OCI-LY1 (cell line): ENCODE results near the gene BOC.

Experiments used
- H2AFZ ChIP-seq: fragments of 200-600 bp; sonication (generic), shearing (Covaris generic); 2 replicates; pipeline ENCODE4 v1.6.0; 2014; ENCODE audit warnings: antibody characterized with exemption, mild to moderate bottlenecking, low read length
- H3F3A ChIP-seq: fragments of 200-600 bp; sonication (generic), shearing (Covaris generic); 2 replicates; pipeline ENCODE4 v1.6.0; 2014; ENCODE audit warnings: mild to moderate bottlenecking, antibody characterized with exemption, low read length, moderate library complexity; ENCODE audit not compliant: insufficient read depth
- H3K27ac ChIP-seq: fragments of 200-600 bp; sonication (generic); 2 replicates; pipeline ENCODE4 v1.5.1; 2014; ENCODE audit warnings: low read length, mixed run types, mild to moderate bottlenecking, low read depth; ENCODE audit not compliant: poor library complexity, severe bottlenecking
- H3K27me3 ChIP-seq: fragments of 200-600 bp; sonication (generic); 2 replicates; pipeline ENCODE4 v1.6.0; 2014; ENCODE audit warnings: antibody characterized with exemption, mild to moderate bottlenecking, low read length, moderate library complexity; ENCODE audit not compliant: insufficient read depth
- H3K36me3 ChIP-seq: fragments of 200-600 bp; sonication (generic); 2 replicates; pipeline ENCODE4 v1.6.1; 2014; ENCODE audit warnings: mild to moderate bottlenecking, antibody characterized with exemption, low read length, moderate library complexity, mixed read lengths; ENCODE audit not compliant: insufficient read depth
- H3K4me1 ChIP-seq: fragments of 200-600 bp; sonication (generic); 2 replicates; pipeline ENCODE4 v1.5.1; 2014; ENCODE audit warnings: mild to moderate bottlenecking, low read length, moderate library complexity; ENCODE audit not compliant: insufficient read depth, severe bottlenecking
- H3K4me2 ChIP-seq: fragments of 200-600 bp; sonication (generic), shearing (Covaris generic); 2 replicates; pipeline ENCODE4 v1.6.1; 2014; ENCODE audit warnings: low read length
- H3K4me3 ChIP-seq: fragments of 200-600 bp; sonication (generic); 2 replicates; pipeline ENCODE4 v1.5.1; 2014; ENCODE audit warnings: low read length, low read depth, mild to moderate bottlenecking, mixed read lengths; ENCODE audit not compliant: poor library complexity, severe bottlenecking
- H3K79me2 ChIP-seq: fragments of 200-600 bp; shearing (Covaris generic); 2 replicates; pipeline ENCODE4 v1.6.1; 2016; ENCODE audit warnings: mixed run types, low read length, mixed read lengths; ENCODE audit not compliant: insufficient read depth
- H3K9ac ChIP-seq: fragments of 200-600 bp; sonication (generic), shearing (Covaris generic); 2 replicates; pipeline ENCODE4 v1.6.1; 2014; ENCODE audit warnings: mild to moderate bottlenecking, low read length, mixed read lengths
- H3K9me2 ChIP-seq: fragments of 200-600 bp; sonication (generic), shearing (Covaris generic); 2 replicates; pipeline ENCODE4 v1.6.1; 2014; ENCODE audit warnings: low read depth, mild to moderate bottlenecking, low read length, mixed read lengths
- H3K9me3 ChIP-seq: fragments of 200-600 bp; shearing (Covaris generic); 2 replicates; pipeline ENCODE4 v1.6.1; 2014; ENCODE audit warnings: low read length, mixed read lengths
- H4K20me1 ChIP-seq: fragments of 200-600 bp; sonication (generic), shearing (Covaris generic); 2 replicates; pipeline ENCODE4 v1.6.0; 2016; ENCODE audit warnings: mild to moderate bottlenecking, low read length; ENCODE audit not compliant: insufficient read depth
- CTCF ChIP-seq: fragments of 200-600 bp; sonication (generic), shearing (Covaris generic); IDR thresholded peaks from 2 replicates; pipeline ENCODE4 v1.5.1; 2017; ENCODE audit warnings: mild to moderate bottlenecking, antibody characterized with exemption, low read length, moderate library complexity, mixed read lengths
- EZH2 ChIP-seq: fragments of 200-600 bp; sonication (generic), shearing (Covaris generic); IDR thresholded peaks from 2 replicates; pipeline ENCODE4 v1.8.0; 2017; ENCODE audit warnings: borderline replicate concordance, mixed run types, mild to moderate bottlenecking, antibody characterized with exemption, low read length, moderate library complexity, mixed read lengths

BOC gene

GRCh38 chr3:113223475-113224281 is 12.3 kb downstream of the BOC start:
- Histone ChIP-seq H3K4me1 (no peaks in the 10 kb centered on the region), H3K36me3 (no peaks in the 10 kb centered on the region), H4K20me1 (no peaks in the 10 kb centered on the region), H2AFZ (no peak overlapping the region), H3K27ac (no peak overlapping the region), H3K27me3 (no peaks in the 10 kb centered on the region), H3K9me2 (no peaks in the 10 kb centered on the region), H3K4me2 (no peak overlapping the region), H3K9me3 (no peaks in the 10 kb centered on the region), H3K79me2 (no peaks in the 10 kb centered on the region), H3F3A (no peaks in the 10 kb centered on the region), H3K9ac (no peak overlapping the region), H3K4me3 (no peak overlapping the region)
- TF ChIP-seq CTCF (no peak), EZH2 (no peak)

- Histone ChIP-seq H3K9me2 (no peaks in the 10 kb centered on the region), H3K4me3 (no peak overlapping the region), H3F3A (no peaks in the 10 kb centered on the region), H3K79me2 (no peaks in the 10 kb centered on the region), H3K36me3 (no peaks in the 10 kb centered on the region), H3K27ac (no peak overlapping the region), H4K20me1 (no peaks in the 10 kb centered on the region), H3K4me2 (no peak overlapping the region), H3K27me3 (no peaks in the 10 kb centered on the region), H3K9me3 (no peaks in the 10 kb centered on the region), H3K4me1 (no peaks in the 10 kb centered on the region), H2AFZ (no peak overlapping the region), H3K9ac (no peak overlapping the region)
- TF ChIP-seq CTCF, result no peak
- no peak for TF ChIP-seq EZH2
Measured at GRCh38 chr3:113225286-113225685, 13.9 kb downstream of the BOC start.

GRCh38 chr3:113226491-113226890 is 15.1 kb downstream of the BOC start:
- H2AFZ ChIP-seq, result no peak overlapping the region
- H3K9ac ChIP-seq, result no peak overlapping the region
- H3K4me1 ChIP-seq, result no peaks in the 10 kb centered on the region
- H3K36me3 ChIP-seq, result no peaks in the 10 kb centered on the region
- no peaks in the 10 kb centered on the region for H3K27me3 ChIP-seq
- no peak overlapping the region for H3K4me2 ChIP-seq
- no peaks in the 10 kb centered on the region for H3F3A ChIP-seq
- H3K27ac ChIP-seq, result no peak overlapping the region
- no peak for TF ChIP-seq EZH2
- TF ChIP-seq CTCF, result no peak
- no peaks in the 10 kb centered on the region for H3K9me2 ChIP-seq
- H4K20me1 ChIP-seq, result no peaks in the 10 kb centered on the region
- H3K4me3 ChIP-seq, result no peak overlapping the region
- H3K79me2 ChIP-seq, result no peaks in the 10 kb centered on the region
- H3K9me3 ChIP-seq, result no peaks in the 10 kb centered on the region
